Ovary (tissue), 3 donors: ENCODE data around the gene NEDD4L.

Source experiments
- EP300 ChIP-seq: sonication (generic); formaldehyde crosslinking; IDR thresholded peaks from one replicate; pipeline ENCODE4 v1.6.1; 2017; ENCODE audit warnings: antibody characterized with exemption
- POLR2A ChIP-seq: fragments of 450-650 bp; IDR thresholded peaks from one replicate; pipeline ENCODE4 v1.6.1; 2017; ENCODE audit warnings: antibody characterized with exemption, mild to moderate bottlenecking, moderate library complexity
- TF ChIP-seq, protein P1 (sequence below), 3 donors: fragments of 450-650 bp in 2 of 3; fragments of 200-600 bp in 1 of 3; IDR thresholded peaks; one replicate each; pipeline versions ENCODE4 v1.5.1 to v1.8.0; 2016 to 2022; ENCODE audit warnings: antibody characterized with exemption in 3 of 3, mild to moderate bottlenecking in 1 of 3
- donor health status: DM: no; HTN: no; CAD: no.

DNA sequence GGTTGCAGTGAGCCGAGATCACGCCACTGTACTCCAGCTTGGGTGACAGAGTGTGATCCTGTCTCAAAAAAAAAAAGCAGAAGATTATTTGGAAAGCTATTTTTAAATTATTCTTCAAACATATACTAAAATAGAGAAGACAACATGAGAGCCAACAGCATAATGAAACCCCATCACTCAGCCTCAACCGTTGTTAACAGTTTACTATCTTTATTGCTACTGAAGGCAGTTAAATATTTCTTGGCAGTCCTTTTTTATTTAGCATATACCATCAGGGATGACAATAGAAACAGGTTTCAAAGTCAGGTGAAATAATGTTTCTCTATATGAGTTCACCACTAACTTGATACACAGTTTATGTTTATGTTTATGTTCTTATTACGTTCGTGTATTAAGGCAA lies 157.2 kb downstream of the NEDD4L start:
- TF ChIP-seq EP300, result no peak
- TF ChIP-seq, protein P1, sequence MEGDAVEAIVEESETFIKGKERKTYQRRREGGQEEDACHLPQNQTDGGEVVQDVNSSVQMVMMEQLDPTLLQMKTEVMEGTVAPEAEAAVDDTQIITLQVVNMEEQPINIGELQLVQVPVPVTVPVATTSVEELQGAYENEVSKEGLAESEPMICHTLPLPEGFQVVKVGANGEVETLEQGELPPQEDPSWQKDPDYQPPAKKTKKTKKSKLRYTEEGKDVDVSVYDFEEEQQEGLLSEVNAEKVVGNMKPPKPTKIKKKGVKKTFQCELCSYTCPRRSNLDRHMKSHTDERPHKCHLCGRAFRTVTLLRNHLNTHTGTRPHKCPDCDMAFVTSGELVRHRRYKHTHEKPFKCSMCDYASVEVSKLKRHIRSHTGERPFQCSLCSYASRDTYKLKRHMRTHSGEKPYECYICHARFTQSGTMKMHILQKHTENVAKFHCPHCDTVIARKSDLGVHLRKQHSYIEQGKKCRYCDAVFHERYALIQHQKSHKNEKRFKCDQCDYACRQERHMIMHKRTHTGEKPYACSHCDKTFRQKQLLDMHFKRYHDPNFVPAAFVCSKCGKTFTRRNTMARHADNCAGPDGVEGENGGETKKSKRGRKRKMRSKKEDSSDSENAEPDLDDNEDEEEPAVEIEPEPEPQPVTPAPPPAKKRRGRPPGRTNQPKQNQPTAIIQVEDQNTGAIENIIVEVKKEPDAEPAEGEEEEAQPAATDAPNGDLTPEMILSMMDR (IDR thresholded peaks at IDR 0.05), result no peak
- TF ChIP-seq POLR2A, result no peak
